ENCODE results near the gene DCANP1. TPM values are rescaled to one million over a fixed set of nuclear protein-coding genes. Genes with fewer than 3 reads are reported as not detected.

The DCANP1 gene
- total RNA-seq, 4 donors from 2014 or later = 0.26 TPM; not detected in 3

DNA sequence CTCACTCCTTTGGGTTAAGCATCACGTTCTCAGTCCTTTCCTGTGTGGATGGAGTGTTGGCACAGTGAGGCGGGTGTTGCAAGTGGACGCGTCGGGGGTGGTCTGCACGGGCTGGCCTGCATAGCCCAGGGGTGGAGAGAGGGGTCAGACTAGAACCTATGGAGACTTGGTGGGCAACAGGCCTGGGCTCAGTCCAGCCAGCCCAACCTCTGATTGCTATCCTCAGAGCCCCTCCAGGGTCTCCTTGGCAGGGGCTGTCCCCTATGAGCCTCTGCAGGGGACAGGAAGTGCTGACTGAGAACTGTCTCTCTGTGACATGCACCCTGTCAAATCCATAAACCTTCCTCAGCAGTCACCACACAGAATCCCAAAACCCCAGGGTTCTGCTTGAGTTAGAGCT lies 2.3 kb downstream of the DCANP1 start:
- no peak for DNase-seq (ENCODE audit: extremely low spot score)
- H3K4me1 ChIP-seq = peaks cover 5 to 11% (median 9%) of the 10 kb centered on the region in 4 donors
- intact Hi-C loops (cut with DNase I) = no loop called here
- H3K9me3 ChIP-seq = no peaks in the 10 kb centered on the region
- TF ChIP-seq, protein P1, sequence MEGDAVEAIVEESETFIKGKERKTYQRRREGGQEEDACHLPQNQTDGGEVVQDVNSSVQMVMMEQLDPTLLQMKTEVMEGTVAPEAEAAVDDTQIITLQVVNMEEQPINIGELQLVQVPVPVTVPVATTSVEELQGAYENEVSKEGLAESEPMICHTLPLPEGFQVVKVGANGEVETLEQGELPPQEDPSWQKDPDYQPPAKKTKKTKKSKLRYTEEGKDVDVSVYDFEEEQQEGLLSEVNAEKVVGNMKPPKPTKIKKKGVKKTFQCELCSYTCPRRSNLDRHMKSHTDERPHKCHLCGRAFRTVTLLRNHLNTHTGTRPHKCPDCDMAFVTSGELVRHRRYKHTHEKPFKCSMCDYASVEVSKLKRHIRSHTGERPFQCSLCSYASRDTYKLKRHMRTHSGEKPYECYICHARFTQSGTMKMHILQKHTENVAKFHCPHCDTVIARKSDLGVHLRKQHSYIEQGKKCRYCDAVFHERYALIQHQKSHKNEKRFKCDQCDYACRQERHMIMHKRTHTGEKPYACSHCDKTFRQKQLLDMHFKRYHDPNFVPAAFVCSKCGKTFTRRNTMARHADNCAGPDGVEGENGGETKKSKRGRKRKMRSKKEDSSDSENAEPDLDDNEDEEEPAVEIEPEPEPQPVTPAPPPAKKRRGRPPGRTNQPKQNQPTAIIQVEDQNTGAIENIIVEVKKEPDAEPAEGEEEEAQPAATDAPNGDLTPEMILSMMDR (IDR thresholded peaks at IDR 0.05) = no peak
- H3K36me3 ChIP-seq = no peaks in the 10 kb centered on the region
- peaks cover 0 to 11% (median 0%) of the 10 kb centered on the region in 4 donors for H3K27me3 ChIP-seq
- H3K27ac ChIP-seq (replicated peaks in 1 of 4) = no peak overlapping the region
- WGBS = 89% methylated on average over 5 of the region's 6 CpGs
- H3K4me3 ChIP-seq = no peak overlapping the region

GRCh38 chr5:135444360-135444759 lies 2.8 kb downstream of the DCANP1 start:
- no peaks in the 10 kb centered on the region for H3K36me3 ChIP-seq
- DNase-seq (ENCODE audit: extremely low spot score) = no peak
- no peak overlapping the region for H3K4me3 ChIP-seq
- H3K9me3 ChIP-seq = no peaks in the 10 kb centered on the region
- peaks cover 5 to 11% (median 9%) of the 10 kb centered on the region in 4 donors for H3K4me1 ChIP-seq
- H3K27ac ChIP-seq (replicated peaks in 1 of 4) = no peak overlapping the region
- peaks cover 0 to 6% (median 0%) of the 10 kb centered on the region in 4 donors for H3K27me3 ChIP-seq
- 83% methylated on average over 13 of the region's 13 CpGs for WGBS
- TF ChIP-seq POLR2AphosphoS5 (IDR thresholded peaks at IDR 0.05) (no peak), POLR2A (IDR thresholded peaks at IDR 0.05; ENCODE audit: low read depth) (no peak)
- TF ChIP-seq, protein P1 (IDR thresholded peaks at IDR 0.05) = no peak
- intact Hi-C loops (cut with DNase I) = no loop called here

DNA sequence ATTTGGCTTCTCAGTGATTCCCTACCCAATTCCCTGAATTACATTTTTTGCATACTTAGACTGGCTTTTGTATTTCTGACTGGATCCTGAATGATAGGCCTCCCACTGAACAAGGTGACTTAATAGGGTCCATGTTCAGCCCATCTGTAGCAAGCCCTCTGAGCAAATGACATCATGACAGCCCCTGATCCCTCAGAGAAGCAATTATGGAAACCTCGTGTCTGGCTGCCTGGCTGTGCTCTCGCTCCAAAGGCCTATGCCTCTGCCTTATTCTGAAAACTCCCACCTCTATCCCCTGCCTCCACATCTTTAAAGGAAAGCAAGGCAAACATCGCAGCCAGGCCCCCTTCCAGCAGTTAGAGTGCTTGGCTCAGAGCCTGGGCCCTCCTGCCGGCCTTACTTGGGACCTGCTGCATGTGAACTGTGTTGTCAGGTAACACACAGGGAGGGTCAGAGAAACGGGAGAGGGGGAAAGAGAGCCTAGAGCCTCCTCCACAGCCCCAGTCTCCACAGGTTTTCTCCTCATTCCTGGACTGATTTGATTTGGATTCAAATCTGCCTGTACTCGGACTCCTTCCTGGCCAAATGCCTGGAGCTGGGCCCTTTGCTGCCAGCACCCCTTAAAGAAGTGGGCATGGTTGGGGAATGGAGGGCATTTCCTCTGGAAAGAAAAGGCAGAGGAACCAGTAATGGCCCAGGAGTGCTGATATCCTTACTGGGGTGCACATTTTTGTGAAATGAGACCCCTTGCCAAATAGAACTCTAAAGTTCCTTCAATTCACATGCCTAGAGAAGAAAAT lies 3.8 kb downstream of the DCANP1 start:
- TF ChIP-seq EP300 (IDR thresholded peaks at IDR 0.05) = no peak
- TF ChIP-seq, protein P1 (IDR thresholded peaks at IDR 0.05) = no peak
- no peak for TF ChIP-seq POLR2AphosphoS5 (IDR thresholded peaks at IDR 0.05)
- TF ChIP-seq POLR2A (IDR thresholded peaks at IDR 0.05; ENCODE audit: low read depth) = no peak
- Histone ChIP-seq H3K27ac (replicated peaks in 1 of 4) (no peak overlapping the region), H3K27me3 (no peaks in the 10 kb centered on the region), H3K4me1 (peaks cover 10 to 14% (median 13%) of the 10 kb centered on the region in 4 donors), H3K36me3 (no peaks in the 10 kb centered on the region), H3K9me3 (no peaks in the 10 kb centered on the region), H3K4me3 (no peak overlapping the region)
- intact Hi-C loops (cut with DNase I) = no loop called here
- DNase-seq (ENCODE audit: extremely low spot score) = peak; percentile 47
- 42% methylated on average over 6 of the region's 6 CpGs for WGBS

- DNase-seq (ENCODE audit: extremely low spot score) = peak; percentile 88
- intact Hi-C loops (cut with DNase I) = no loop called here
- Histone ChIP-seq H3K27ac (replicated peaks in 1 of 4) (no peak overlapping the region), H3K4me1 (peaks cover 18 to 22% (median 20%) of the 10 kb centered on the region in 4 donors), H3K36me3 (no peaks in the 10 kb centered on the region), H3K4me3 (no peak overlapping the region), H3K27me3 (no peaks in the 10 kb centered on the region), H3K9me3 (no peaks in the 10 kb centered on the region)
- 77% methylated on average over 8 of the region's 8 CpGs for WGBS
- no peak for TF ChIP-seq POLR2A (IDR thresholded peaks at IDR 0.05; ENCODE audit: low read depth)
- no peak for TF ChIP-seq EP300 (IDR thresholded peaks at IDR 0.05)
These were observed 4.6 kb downstream of the DCANP1 start for GRCh38 chr5:135442431-135443160.

DNA sequence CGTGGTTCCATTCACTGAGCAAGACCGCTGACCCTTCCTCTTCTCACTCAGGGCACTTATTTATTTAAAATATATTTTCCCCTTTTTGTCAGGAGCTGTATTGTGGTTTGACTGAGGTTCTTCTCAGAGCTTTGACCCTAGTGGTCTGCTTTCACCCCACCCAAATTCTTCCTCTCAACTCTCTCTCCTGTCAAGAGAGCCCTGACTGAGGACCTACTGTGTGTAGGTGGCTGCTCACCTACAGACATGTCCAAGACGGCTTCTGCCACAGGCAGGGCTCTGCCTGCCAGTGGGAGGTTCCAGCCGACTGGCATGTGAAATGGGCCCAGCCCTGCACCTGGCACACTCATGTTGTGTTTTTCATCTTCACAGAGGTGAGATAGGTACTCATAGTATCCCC lies 5.2 kb downstream of the DCANP1 start:
- H3K27ac ChIP-seq (replicated peaks in 1 of 4) = no peak overlapping the region
- no peaks in the 10 kb centered on the region for H3K9me3 ChIP-seq
- no peaks in the 10 kb centered on the region for H3K27me3 ChIP-seq
- no peak overlapping the region for H3K4me3 ChIP-seq
- WGBS = 78% methylated on average over 4 of the region's 4 CpGs
- peak; percentile 89 for DNase-seq (ENCODE audit: extremely low spot score)
- H3K4me1 ChIP-seq = peaks cover 19 to 23% (median 22%) of the 10 kb centered on the region in 4 donors
- TF ChIP-seq POLR2A (IDR thresholded peaks at IDR 0.05; ENCODE audit: low read depth) (no peak), POLR2AphosphoS5 (IDR thresholded peaks at IDR 0.05) (no peak), EP300 (IDR thresholded peaks at IDR 0.05) (no peak)
- TF ChIP-seq, protein P1 (IDR thresholded peaks at IDR 0.05) = no peak
- intact Hi-C loops (cut with DNase I) = no loop called here
- H3K36me3 ChIP-seq = no peaks in the 10 kb centered on the region

Data from esophagus muscularis mucosa (tissue), 4 donors.